CD4-positive, alpha-beta T cell (primary cell): ENCODE measurements around the gene TBC1D22A. TPM values are rescaled to one million over a fixed set of nuclear protein-coding genes. Genes with fewer than 3 reads are reported as not detected.

Source experiments
- ATAC-seq: fragments of 200-7000 bp; cut with Tn5 transposase; one replicate; pipeline ENCODE4 v1.10.0; 2022; ENCODE audit warnings: mild to moderate bottlenecking; ENCODE audit not compliant: poor library complexity
- CTCF ChIA-PET: fragments of 350-600 bp; sonication (Branson Sonifier 250); formaldehyde crosslinking; loops from one replicate; lab custom pipeline; 2021; ENCODE audit warnings: antibody characterized with exemption, inconsistent platforms; lab: Charles Lee
- POLR2A ChIA-PET: fragments of 350-600 bp; sonication (Branson Sonifier 250); formaldehyde crosslinking; loops from one replicate; lab custom pipeline; 2021; ENCODE audit warnings: antibody characterized with exemption, inconsistent platforms; lab: Charles Lee
- DNase-seq, 14 experiments: peaks; one replicate each; pipeline ENCODE4 v3.0.0-alpha.2; 2013 to 2020; ENCODE audit warnings: mixed read lengths in 2 of 14
- H3K27ac ChIP-seq, 2 donors: one replicate each; pipeline versions ENCODE4 v1.5.1 to v1.7.0; 2013; ENCODE audit warnings: low read length in 2 of 2, low read depth in 1 of 2, mild to moderate bottlenecking in 1 of 2
- H3K27me3 ChIP-seq, 2 experiments: 1 replicate in 1 of 2; 2 replicates in 1 of 2; pipeline versions ENCODE4 v1.6.1 to v1.7.0; 2013; ENCODE audit warnings: low read length in 2 of 2, control low read depth in 1 of 2, mild to moderate bottlenecking in 1 of 2, moderate library complexity in 1 of 2; ENCODE audit not compliant: insufficient read depth in 2 of 2, control insufficient read depth in 1 of 2
- H3K36me3 ChIP-seq: one replicate; pipeline ENCODE4 v1.6.1; 2013; ENCODE audit warnings: low read length, control low read depth; ENCODE audit not compliant: insufficient read depth
- H3K4me1 ChIP-seq: one replicate; pipeline ENCODE4 v1.6.1; 2013; ENCODE audit warnings: low read length, control low read depth; ENCODE audit not compliant: insufficient read depth
- H3K4me3 ChIP-seq: one replicate; pipeline ENCODE4 v1.5.1; 2013; ENCODE audit warnings: mild to moderate bottlenecking, low read length, moderate library complexity
- H3K9me3 ChIP-seq, 2 experiments: 1 replicate in 1 of 2; 2 replicates in 1 of 2; pipeline versions ENCODE4 v1.6.1 to v1.7.0; 2013; ENCODE audit warnings: low read length in 2 of 2, mild to moderate bottlenecking in 2 of 2, control low read depth in 1 of 2, moderate library complexity in 1 of 2; ENCODE audit not compliant: control insufficient read depth in 1 of 2, insufficient read depth in 1 of 2
- H3K27ac Mint-ChIP-seq: one replicate; pipeline ENCODE4 v1.8.0; 2020; ENCODE audit warnings: mixed read lengths
- H3K27me3 Mint-ChIP-seq: one replicate; pipeline ENCODE4 v1.8.0; 2021; ENCODE audit warnings: mixed read lengths
- H3K36me3 Mint-ChIP-seq: one replicate; pipeline ENCODE4 v1.8.0; 2021; ENCODE audit warnings: low read depth, mixed read lengths
- H3K4me1 Mint-ChIP-seq: one replicate; pipeline ENCODE4 v1.8.0; 2021; ENCODE audit warnings: low read depth, mixed read lengths
- H3K4me3 Mint-ChIP-seq: one replicate; pipeline ENCODE4 v1.8.0; 2020; ENCODE audit warnings: mild to moderate bottlenecking, mixed read lengths
- H3K9me3 Mint-ChIP-seq: one replicate; pipeline ENCODE4 v1.8.0; 2020; ENCODE audit warnings: mixed read lengths
- intact Hi-C, 2 experiments: fragments of 100-400 bp; cut with DNase I in 1 of 2; cut with micrococcal nuclease in 1 of 2; formaldehyde crosslinking; loops; one replicate each; pipeline versions ENCODE4 v1.15.1 to v1.9.0; 2023 to 2025; cut with DNase I, micrococcal nuclease
- total RNA-seq, 174 experiments: library from RNA in 2 of 174; stranded (reverse) in 2 of 174; gene quantifications; one replicate each; pipeline ENCODE4 v1.2.3 and lab custom pipeline; 2021 to 2026
- TF ChIP-seq, protein P1 (sequence below): fragments of 200-600 bp; IDR thresholded peaks from one replicate; pipeline ENCODE4 v1.8.0; 2022; ENCODE audit warnings: antibody characterized with exemption, mild to moderate bottlenecking

The TBC1D22A gene
- total RNA-seq, 2 experiments from 2014 or later: 27.1 to 31.7 TPM

DNA sequence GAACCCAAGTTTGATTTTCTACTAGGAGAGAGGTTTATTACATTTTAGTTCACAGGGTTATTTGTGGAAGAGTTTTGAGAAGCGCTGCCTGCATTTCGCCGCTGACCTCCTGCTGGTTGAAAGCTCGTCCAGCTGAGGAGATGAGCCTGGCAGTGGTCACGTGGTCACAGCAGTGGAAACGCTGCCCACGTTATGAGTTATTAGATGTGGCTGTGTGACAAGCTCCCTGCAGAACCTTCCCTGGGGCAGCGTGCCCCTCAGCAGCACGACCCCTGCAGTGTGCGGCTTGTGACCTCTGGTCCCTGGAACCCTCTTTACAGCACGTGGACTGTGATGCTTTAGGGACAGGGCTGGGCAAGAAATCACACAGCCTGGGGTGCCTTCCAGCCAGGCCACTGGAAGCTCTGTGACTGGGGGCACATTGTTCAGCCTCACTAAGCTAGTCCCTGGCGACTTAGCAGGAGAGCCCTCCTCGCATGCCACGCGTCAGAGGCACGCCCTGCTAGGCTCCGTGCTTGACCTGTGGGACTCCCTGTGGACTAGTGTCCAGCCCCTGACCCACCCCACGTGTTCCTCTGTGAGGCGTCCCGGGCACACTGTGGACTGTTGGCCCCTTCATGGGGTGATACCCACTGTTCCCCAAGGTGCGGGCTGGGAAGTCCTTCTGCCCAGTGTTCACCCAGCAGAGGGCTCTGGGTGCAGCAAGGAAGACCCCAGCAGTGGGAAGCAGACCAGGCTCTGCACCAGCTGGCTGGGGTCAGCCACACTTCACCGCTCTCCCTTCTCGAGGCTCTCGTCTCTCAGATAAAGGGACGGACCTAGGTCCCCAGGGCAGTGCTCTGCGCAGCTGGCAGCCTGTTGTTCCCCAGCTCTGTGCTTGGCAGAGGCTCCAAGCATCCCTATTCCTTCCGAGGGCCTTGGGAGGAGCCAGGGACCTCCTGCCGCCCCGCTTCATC, 349.5 kb downstream of the TBC1D22A start:
- Histone ChIP-seq H3K9me3 (no peaks in the 10 kb centered on the region), H3K36me3 (peaks cover 23% of the 10 kb centered on the region), H3K27me3 (no peaks in the 10 kb centered on the region), H3K4me1 (no peaks in the 10 kb centered on the region), H3K27ac (no peak overlapping the region), H3K4me3 (no peak overlapping the region)
- DNase-seq (no peak), ATAC-seq (no peak)
- H3K4me3 Mint-ChIP-seq: no peak overlapping the region
- H3K36me3 Mint-ChIP-seq: peaks cover 38% of the 10 kb centered on the region
- no peak overlapping the region for H3K27ac Mint-ChIP-seq
- ChIA-PET POLR2A (no interaction called here), CTCF (no interaction called here)
- TF ChIP-seq, protein P1, sequence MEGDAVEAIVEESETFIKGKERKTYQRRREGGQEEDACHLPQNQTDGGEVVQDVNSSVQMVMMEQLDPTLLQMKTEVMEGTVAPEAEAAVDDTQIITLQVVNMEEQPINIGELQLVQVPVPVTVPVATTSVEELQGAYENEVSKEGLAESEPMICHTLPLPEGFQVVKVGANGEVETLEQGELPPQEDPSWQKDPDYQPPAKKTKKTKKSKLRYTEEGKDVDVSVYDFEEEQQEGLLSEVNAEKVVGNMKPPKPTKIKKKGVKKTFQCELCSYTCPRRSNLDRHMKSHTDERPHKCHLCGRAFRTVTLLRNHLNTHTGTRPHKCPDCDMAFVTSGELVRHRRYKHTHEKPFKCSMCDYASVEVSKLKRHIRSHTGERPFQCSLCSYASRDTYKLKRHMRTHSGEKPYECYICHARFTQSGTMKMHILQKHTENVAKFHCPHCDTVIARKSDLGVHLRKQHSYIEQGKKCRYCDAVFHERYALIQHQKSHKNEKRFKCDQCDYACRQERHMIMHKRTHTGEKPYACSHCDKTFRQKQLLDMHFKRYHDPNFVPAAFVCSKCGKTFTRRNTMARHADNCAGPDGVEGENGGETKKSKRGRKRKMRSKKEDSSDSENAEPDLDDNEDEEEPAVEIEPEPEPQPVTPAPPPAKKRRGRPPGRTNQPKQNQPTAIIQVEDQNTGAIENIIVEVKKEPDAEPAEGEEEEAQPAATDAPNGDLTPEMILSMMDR: no peak
- intact Hi-C loops: no loop called here
- H3K9me3 Mint-ChIP-seq: no peaks in the 10 kb centered on the region
- no peaks in the 10 kb centered on the region for H3K27me3 Mint-ChIP-seq
- no peaks in the 10 kb centered on the region for H3K4me1 Mint-ChIP-seq

DNA sequence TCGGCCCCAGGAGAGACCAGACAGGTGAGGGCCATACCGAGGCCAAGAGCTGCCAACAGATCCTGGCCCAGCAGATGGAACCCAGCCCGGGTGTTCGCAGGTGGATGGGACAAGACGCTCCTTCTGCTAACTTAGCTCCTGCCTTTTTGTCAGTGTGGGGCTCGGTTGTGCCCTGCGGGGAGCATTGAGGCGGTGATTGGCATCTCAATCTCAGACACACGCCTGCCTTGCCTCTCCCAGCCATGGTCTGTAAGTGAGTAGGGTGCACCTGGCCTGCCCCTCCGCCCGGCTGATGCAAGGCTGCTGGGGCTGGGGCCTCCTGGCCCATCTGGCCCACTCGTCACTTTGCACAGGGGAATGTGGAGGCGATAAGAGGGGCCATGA, 350.1 kb downstream of the TBC1D22A start:
- Mint-ChIP-seq H3K9me3 (no peaks in the 10 kb centered on the region), H3K36me3 (peaks cover 38% of the 10 kb centered on the region), H3K4me1 (no peaks in the 10 kb centered on the region), H3K4me3 (no peak overlapping the region), H3K27me3 (no peaks in the 10 kb centered on the region), H3K27ac (no peak overlapping the region)
- DNase-seq: no peak
- no peak for ATAC-seq
- Histone ChIP-seq H3K4me3 (no peak overlapping the region), H3K36me3 (peaks cover 23% of the 10 kb centered on the region), H3K27me3 (no peaks in the 10 kb centered on the region), H3K4me1 (no peaks in the 10 kb centered on the region), H3K9me3 (no peaks in the 10 kb centered on the region), H3K27ac (no peak overlapping the region)
- intact Hi-C loops: no loop called here
- POLR2A ChIA-PET: no interaction called here
- TF ChIP-seq, protein P1: no peak
- CTCF ChIA-PET: no interaction called here

DNA sequence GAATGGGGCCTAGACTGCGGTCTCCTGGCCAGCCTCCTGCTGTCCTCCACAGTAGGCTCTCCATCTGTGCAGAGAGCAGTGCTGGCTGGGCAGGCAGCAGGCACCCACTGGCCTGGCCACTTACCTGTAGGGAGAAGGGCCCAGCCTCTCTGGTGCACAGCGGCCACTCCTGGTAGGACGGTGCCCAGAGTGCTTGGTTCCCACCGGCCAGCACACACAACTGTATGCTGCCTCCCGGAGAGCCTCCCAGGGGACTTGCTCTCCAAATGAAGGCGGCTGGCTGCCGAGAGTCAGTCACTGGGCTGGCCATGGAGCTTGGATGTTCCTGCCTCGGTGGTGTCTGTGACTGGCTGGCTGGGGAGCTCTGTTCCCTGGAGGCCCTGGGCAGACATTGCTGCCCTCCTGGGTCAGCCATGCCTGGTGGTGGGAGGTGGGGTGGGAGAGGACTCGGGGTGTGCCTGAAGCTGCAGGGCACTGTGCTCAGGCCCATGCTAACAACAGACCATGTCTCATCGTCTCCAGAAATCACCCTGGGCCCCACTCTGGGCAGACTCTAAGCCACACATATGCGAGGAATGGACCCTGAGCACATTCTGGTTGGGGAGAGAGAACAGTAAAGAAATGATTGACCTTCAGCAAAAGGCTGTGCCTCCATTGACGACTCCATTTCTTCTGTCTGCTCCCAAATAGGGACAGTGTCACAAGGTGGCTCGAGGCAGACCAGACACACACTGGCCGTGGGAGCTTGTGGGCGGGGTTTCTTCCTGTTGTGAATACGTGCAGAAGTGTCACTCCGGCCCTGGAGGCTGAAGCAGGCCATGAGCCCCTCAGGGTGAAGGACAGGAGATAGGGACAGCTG, 350.8 kb downstream of the TBC1D22A start:
- Histone ChIP-seq H3K36me3 (peaks cover 23% of the 10 kb centered on the region), H3K4me1 (no peaks in the 10 kb centered on the region), H3K4me3 (no peak overlapping the region), H3K27ac (no peak overlapping the region), H3K9me3 (no peaks in the 10 kb centered on the region), H3K27me3 (no peaks in the 10 kb centered on the region)
- Mint-ChIP-seq H3K4me3 (no peak overlapping the region), H3K36me3 (peaks cover 33% of the 10 kb centered on the region), H3K27ac (no peak overlapping the region), H3K27me3 (no peaks in the 10 kb centered on the region), H3K9me3 (no peaks in the 10 kb centered on the region), H3K4me1 (no peaks in the 10 kb centered on the region)
- ATAC-seq: no peak
- ChIA-PET CTCF (no interaction called here), POLR2A (no interaction called here)
- intact Hi-C loops: no loop called here
- DNase-seq: no peak
- TF ChIP-seq, protein P1: no peak
